Neural cell (in vitro differentiated cells): ENCODE data around the gene INPP5A. TPM values are rescaled to one million over a fixed set of nuclear protein-coding genes. Genes with fewer than 3 reads are reported as not detected.

Source experiments
- H2AFZ ChIP-seq: fragments of 200-600, 300-800 bp; sonication (generic), shearing (Covaris generic); 2 replicates; pipeline ENCODE4 v1.6.0; 2014; ENCODE audit warnings: low read depth, mild to moderate bottlenecking, antibody characterized with exemption, low read length, moderate library complexity
- H3F3A ChIP-seq: fragments of 200-600 bp; shearing (Covaris generic); 2 replicates; pipeline ENCODE4 v1.6.1; 2016; ENCODE audit warnings: mild to moderate bottlenecking, moderate library complexity, mixed read lengths, antibody characterized with exemption, low read length; ENCODE audit not compliant: insufficient read depth, poor library complexity, severe bottlenecking
- H3K27ac ChIP-seq: fragments of 200-600, 300-800 bp; sonication (generic), shearing (Covaris generic); 2 replicates; pipeline ENCODE4 v1.5.1; 2014; ENCODE audit warnings: mild to moderate bottlenecking, low read length, moderate library complexity
- H3K27me3 ChIP-seq: fragments of 300-800, 200-600 bp; sonication (generic), shearing (Covaris generic); 2 replicates; pipeline ENCODE4 v1.6.0; 2014; ENCODE audit warnings: mild to moderate bottlenecking, low read depth, low read length, moderate library complexity; ENCODE audit not compliant: insufficient read depth
- H3K36me3 ChIP-seq: fragments of 300-800, 200-600 bp; sonication (generic), shearing (Covaris generic); 2 replicates; pipeline ENCODE4 v1.5.1; 2014; ENCODE audit warnings: mild to moderate bottlenecking, antibody characterized with exemption, low read length, moderate library complexity; ENCODE audit not compliant: insufficient read depth
- H3K4me2 ChIP-seq: fragments of 300-800, 200-600 bp; sonication (generic), shearing (Covaris generic); 2 replicates; pipeline ENCODE4 v1.6.0; 2014; ENCODE audit warnings: mild to moderate bottlenecking, low read length
- H3K4me3 ChIP-seq: fragments of 300-800, 200-600 bp; sonication (generic), shearing (Covaris generic); 2 replicates; pipeline ENCODE4 v1.5.1; 2014; ENCODE audit warnings: mild to moderate bottlenecking, low read length, moderate library complexity
- H3K79me2 ChIP-seq: fragments of 200-600 bp; shearing (Covaris generic); replicated peaks from 2 replicates; pipeline ENCODE4 v1.6.0; 2014; ENCODE audit warnings: mild to moderate bottlenecking, low read length, moderate library complexity; ENCODE audit not compliant: insufficient read depth
- H3K9ac ChIP-seq: fragments of 300-800, 200-600 bp; sonication (generic), shearing (Covaris generic); 2 replicates; pipeline ENCODE4 v1.6.1; 2016; ENCODE audit warnings: mild to moderate bottlenecking, low read length, mixed read lengths
- H3K9me2 ChIP-seq: fragments of 200-600 bp; shearing (Covaris generic); 2 replicates; pipeline ENCODE4 v1.6.1; 2016; ENCODE audit warnings: mild to moderate bottlenecking, low read length, mixed read lengths; ENCODE audit not compliant: insufficient read depth
- H3K9me3 ChIP-seq: fragments of 200-600, 300-800 bp; sonication (generic), shearing (Covaris generic); 2 replicates; pipeline ENCODE4 v1.6.1; 2016; ENCODE audit warnings: mild to moderate bottlenecking, mixed run types, low read length, moderate library complexity, mixed read lengths
- H4K20me1 ChIP-seq: fragments of 200-600 bp; shearing (Covaris generic); 2 replicates; pipeline ENCODE4 v1.6.1; 2016; ENCODE audit warnings: mild to moderate bottlenecking, mixed run types; ENCODE audit not compliant: insufficient read depth
- CTCF ChIP-seq: fragments of 450-650 bp; IDR thresholded peaks from 2 replicates; pipeline ENCODE4 v1.5.1; 2014; ENCODE audit warnings: antibody characterized with exemption, mild to moderate bottlenecking, moderate library complexity; ENCODE audit not compliant: poor library complexity, severe bottlenecking
- EP300 ChIP-seq: fragments of 450-650 bp; conservative IDR thresholded peaks from 2 replicates; pipeline ENCODE4 v1.6.1; 2014; ENCODE audit warnings: antibody characterized with exemption, mild to moderate bottlenecking, moderate library complexity; ENCODE audit not compliant: poor library complexity, severe bottlenecking
- EZH2 ChIP-seq: fragments of 200-600, 300-800 bp; shearing (Covaris generic), sonication (generic); IDR thresholded peaks from 2 replicates; pipeline ENCODE4 v1.6.1; 2014; ENCODE audit warnings: antibody characterized with exemption, low read length, borderline replicate concordance, mild to moderate bottlenecking; ENCODE audit not compliant: insufficient read depth, poor library complexity, severe bottlenecking
- MXI1 ChIP-seq: fragments of 450-650 bp; conservative IDR thresholded peaks from 2 replicates; pipeline ENCODE4 v1.6.1; 2014; ENCODE audit warnings: antibody characterized with exemption, mild to moderate bottlenecking; ENCODE audit not compliant: poor library complexity, severe bottlenecking
- POLR2AphosphoS5 ChIP-seq: IDR thresholded peaks from 2 replicates; pipeline ENCODE4 v1.6.1; 2012
- RAD21 ChIP-seq: fragments of 450-650 bp; conservative IDR thresholded peaks from 2 replicates; pipeline ENCODE4 v1.6.1; 2014; ENCODE audit warnings: antibody characterized with exemption, mild to moderate bottlenecking, moderate library complexity
- REST ChIP-seq: IDR thresholded peaks from 2 replicates; pipeline ENCODE4 v1.6.1; 2012; ENCODE audit warnings: borderline replicate concordance
- SMC3 ChIP-seq: fragments of 450-650 bp; conservative IDR thresholded peaks from 2 replicates; pipeline ENCODE4 v1.6.1; 2014; ENCODE audit warnings: antibody characterized with exemption, mild to moderate bottlenecking, moderate library complexity; ENCODE audit not compliant: poor library complexity
- TAF1 ChIP-seq: IDR thresholded peaks from 2 replicates; pipeline ENCODE4 v1.6.1; 2012; ENCODE audit warnings: low read depth
- polyA plus RNA-seq: library from polyadenylated mRNA; depleted of rRNA; stranded (reverse); fragments of >200 nt; gene quantifications from 2 replicates; pipeline ENCODE4 v1.2.3, GENCODE V29; 2014

The INPP5A gene
- polyA plus RNA-seq, 1 donor from 2014 or later = 48.8 TPM

- H3K79me2 ChIP-seq = peaks cover 2% of the 10 kb centered on the region
- no peak overlapping the region for H3K27ac ChIP-seq
- no peaks in the 10 kb centered on the region for H3K27me3 ChIP-seq
- TF ChIP-seq CTCF (no peak), EP300 (no peak)
- no peaks in the 10 kb centered on the region for H3K9me2 ChIP-seq
- H3K4me3 ChIP-seq = no peak overlapping the region
- H3F3A ChIP-seq = no peaks in the 10 kb centered on the region
- H3K9me3 ChIP-seq = no peaks in the 10 kb centered on the region
- no peak overlapping the region for H3K9ac ChIP-seq
- H3K36me3 ChIP-seq = no peaks in the 10 kb centered on the region
- H3K4me2 ChIP-seq = no peak overlapping the region
- H2AFZ ChIP-seq = no peak overlapping the region
- H4K20me1 ChIP-seq = no peaks in the 10 kb centered on the region
Observed at GRCh38 chr10:132587175-132587574, 49.6 kb downstream of the INPP5A start.

- H3K27ac ChIP-seq = no peak overlapping the region
- peaks cover 2% of the 10 kb centered on the region for H3K79me2 ChIP-seq
- H3K9me2 ChIP-seq = no peaks in the 10 kb centered on the region
- H3K9me3 ChIP-seq = no peaks in the 10 kb centered on the region
- H3K4me2 ChIP-seq = no peak overlapping the region
- no peaks in the 10 kb centered on the region for H3K36me3 ChIP-seq
- no peaks in the 10 kb centered on the region for H4K20me1 ChIP-seq
- H3K4me3 ChIP-seq = no peak overlapping the region
- no peaks in the 10 kb centered on the region for H3F3A ChIP-seq
- H2AFZ ChIP-seq = no peak overlapping the region
- H3K27me3 ChIP-seq = no peaks in the 10 kb centered on the region
- TF ChIP-seq EZH2 (no peak), MXI1 (no peak), TAF1 (no peak), SMC3 (no peak), CTCF (no peak), REST (no peak), POLR2AphosphoS5 (no peak), RAD21 (no peak)
- H3K9ac ChIP-seq = no peak overlapping the region
Observed at GRCh38 chr10:132588301-132589013, 50.9 kb downstream of the INPP5A start.
